Body of pancreas (tissue), 4 donors: Measurements from ENCODE around the gene ADRA2A.

Source experiments
- POLR2A ChIP-seq, 3 donors: fragments of 450-650 bp; IDR thresholded peaks; one replicate each; pipeline ENCODE4 v1.6.1; 2016; ENCODE audit warnings: antibody characterized with exemption in 3 of 3, mild to moderate bottlenecking in 2 of 3
- TF ChIP-seq, protein P1 (sequence below), 7 experiments: fragments of 450-650 bp in 4 of 7; fragments of 200-600 bp in 3 of 7; sonication (generic) in 3 of 7; IDR thresholded peaks; one replicate each; pipeline ENCODE4 v1.5.1; 2016 to 2019; ENCODE audit warnings: antibody characterized with exemption in 7 of 7

DNA sequence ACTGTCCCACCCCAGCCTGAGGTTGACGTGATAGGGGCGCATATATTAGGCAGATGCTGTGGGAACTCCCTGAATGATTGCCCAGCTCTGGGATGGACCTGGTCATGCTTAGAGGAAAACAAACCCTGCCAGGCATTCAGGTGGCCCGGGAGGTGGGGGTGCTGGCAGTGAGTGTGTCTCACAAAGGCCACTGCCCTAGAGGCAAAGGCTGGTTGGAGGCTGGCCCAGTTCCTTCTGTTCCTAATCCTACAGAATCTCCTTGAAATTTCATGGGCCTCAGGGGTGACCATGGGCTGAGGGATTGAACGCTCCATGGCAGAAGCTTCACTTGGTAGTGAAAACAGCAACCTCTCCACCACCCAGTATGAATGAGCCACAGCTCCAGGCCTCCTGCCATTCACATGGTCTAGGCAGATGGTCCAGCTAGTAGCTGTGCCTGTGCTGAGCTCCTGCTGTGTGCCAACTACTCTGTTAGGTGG, 25.6 kb downstream of the ADRA2A start:
- TF ChIP-seq, protein P1, sequence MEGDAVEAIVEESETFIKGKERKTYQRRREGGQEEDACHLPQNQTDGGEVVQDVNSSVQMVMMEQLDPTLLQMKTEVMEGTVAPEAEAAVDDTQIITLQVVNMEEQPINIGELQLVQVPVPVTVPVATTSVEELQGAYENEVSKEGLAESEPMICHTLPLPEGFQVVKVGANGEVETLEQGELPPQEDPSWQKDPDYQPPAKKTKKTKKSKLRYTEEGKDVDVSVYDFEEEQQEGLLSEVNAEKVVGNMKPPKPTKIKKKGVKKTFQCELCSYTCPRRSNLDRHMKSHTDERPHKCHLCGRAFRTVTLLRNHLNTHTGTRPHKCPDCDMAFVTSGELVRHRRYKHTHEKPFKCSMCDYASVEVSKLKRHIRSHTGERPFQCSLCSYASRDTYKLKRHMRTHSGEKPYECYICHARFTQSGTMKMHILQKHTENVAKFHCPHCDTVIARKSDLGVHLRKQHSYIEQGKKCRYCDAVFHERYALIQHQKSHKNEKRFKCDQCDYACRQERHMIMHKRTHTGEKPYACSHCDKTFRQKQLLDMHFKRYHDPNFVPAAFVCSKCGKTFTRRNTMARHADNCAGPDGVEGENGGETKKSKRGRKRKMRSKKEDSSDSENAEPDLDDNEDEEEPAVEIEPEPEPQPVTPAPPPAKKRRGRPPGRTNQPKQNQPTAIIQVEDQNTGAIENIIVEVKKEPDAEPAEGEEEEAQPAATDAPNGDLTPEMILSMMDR (IDR thresholded peaks at IDR 0.05): no peak
- no peak for TF ChIP-seq POLR2A (IDR thresholded peaks at IDR 0.05)
